Prostate gland (tissue), 2 donors: ENCODE measurements around the gene RGMB.

ENCODE experiments used
- POLR2A ChIP-seq: fragments of 450-650 bp; IDR thresholded peaks from one replicate; pipeline ENCODE4 v1.6.1; 2016; ENCODE audit warnings: antibody characterized with exemption, mild to moderate bottlenecking
- TF ChIP-seq, protein P1 (sequence below), 4 experiments: fragments of 200-600 bp in 2 of 4; fragments of 450-650 bp in 2 of 4; sonication (generic) in 2 of 4; IDR thresholded peaks; 1 replicate in 3 of 4; 2 replicates in 1 of 4; pipeline ENCODE4 v1.5.1; 2016 to 2019; ENCODE audit warnings: antibody characterized with exemption in 4 of 4, mild to moderate bottlenecking in 2 of 4, moderate library complexity in 2 of 4

DNA sequence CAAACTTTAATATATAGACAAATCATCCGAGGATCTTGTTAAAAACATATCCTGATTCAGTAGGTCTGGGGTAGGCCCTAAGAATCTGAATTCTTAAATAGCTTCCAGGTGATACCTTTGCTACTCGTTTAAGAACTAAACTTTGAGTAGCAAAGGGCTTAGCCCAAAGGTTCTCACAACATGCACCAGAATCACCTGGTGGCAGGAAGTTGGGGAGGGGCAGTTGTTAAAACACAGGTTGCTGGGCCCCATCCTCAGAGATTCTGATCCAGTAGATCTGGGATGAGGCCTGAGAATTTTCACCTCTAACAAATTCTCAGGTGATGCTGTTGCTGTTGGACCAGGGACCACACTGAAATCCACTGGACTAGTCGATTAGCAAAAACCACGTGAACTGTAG, 20.0 kb upstream of the RGMB start:
- TF ChIP-seq, protein P1, sequence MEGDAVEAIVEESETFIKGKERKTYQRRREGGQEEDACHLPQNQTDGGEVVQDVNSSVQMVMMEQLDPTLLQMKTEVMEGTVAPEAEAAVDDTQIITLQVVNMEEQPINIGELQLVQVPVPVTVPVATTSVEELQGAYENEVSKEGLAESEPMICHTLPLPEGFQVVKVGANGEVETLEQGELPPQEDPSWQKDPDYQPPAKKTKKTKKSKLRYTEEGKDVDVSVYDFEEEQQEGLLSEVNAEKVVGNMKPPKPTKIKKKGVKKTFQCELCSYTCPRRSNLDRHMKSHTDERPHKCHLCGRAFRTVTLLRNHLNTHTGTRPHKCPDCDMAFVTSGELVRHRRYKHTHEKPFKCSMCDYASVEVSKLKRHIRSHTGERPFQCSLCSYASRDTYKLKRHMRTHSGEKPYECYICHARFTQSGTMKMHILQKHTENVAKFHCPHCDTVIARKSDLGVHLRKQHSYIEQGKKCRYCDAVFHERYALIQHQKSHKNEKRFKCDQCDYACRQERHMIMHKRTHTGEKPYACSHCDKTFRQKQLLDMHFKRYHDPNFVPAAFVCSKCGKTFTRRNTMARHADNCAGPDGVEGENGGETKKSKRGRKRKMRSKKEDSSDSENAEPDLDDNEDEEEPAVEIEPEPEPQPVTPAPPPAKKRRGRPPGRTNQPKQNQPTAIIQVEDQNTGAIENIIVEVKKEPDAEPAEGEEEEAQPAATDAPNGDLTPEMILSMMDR (IDR thresholded peaks at IDR 0.05) = no peak
- TF ChIP-seq POLR2A = no peak
